Neutrophil (primary cell): ENCODE results near the gene MVB12B.
"Not testable (repeated sequence)": the region's sequence is repeated elsewhere in the genome, so short reads cannot be mapped to it uniquely, and the experiment has no call there.

ENCODE experiments used
- H3K27ac ChIP-seq: fragments of 200-600 bp; sonication (generic); 2 replicates; pipeline ENCODE4 v1.5.1; 2016; ENCODE audit warnings: mild to moderate bottlenecking, moderate library complexity
- H3K27me3 ChIP-seq: fragments of 200-600 bp; sonication (generic); 2 replicates; pipeline ENCODE4 v1.6.0; 2016; ENCODE audit warnings: mild to moderate bottlenecking
- H3K36me3 ChIP-seq: fragments of 200-600 bp; sonication (generic); 2 replicates; pipeline ENCODE4 v1.5.1; 2017
- H3K4me1 ChIP-seq, 2 experiments: fragments of 200-600 bp in 1 of 2; sonication (generic) in 1 of 2; 1 replicate in 1 of 2; 2 replicates in 1 of 2; pipeline versions ENCODE4 v1.5.1 to v1.6.1; 2013 to 2016; ENCODE audit warnings: low read depth in 1 of 2, low read length in 1 of 2, mild to moderate bottlenecking in 1 of 2, moderate library complexity in 1 of 2; ENCODE audit not compliant: control insufficient read depth in 1 of 2, insufficient read depth in 1 of 2
- H3K4me3 ChIP-seq, 2 experiments: fragments of 200-600 bp in 1 of 2; sonication (generic) in 1 of 2; 1 replicate in 1 of 2; 2 replicates in 1 of 2; pipeline ENCODE4 v1.5.1; 2013 to 2016; ENCODE audit warnings: low read depth in 1 of 2, low read length in 1 of 2, mild to moderate bottlenecking in 1 of 2, moderate library complexity in 1 of 2
- H3K9me3 ChIP-seq: fragments of 200-600 bp; sonication (generic); 2 replicates; pipeline ENCODE4 v1.5.1; 2016
- CTCF ChIP-seq: fragments of 200-600 bp; sonication (generic); IDR thresholded peaks from 2 replicates; pipeline ENCODE4 v1.5.1; 2016; ENCODE audit warnings: antibody characterized with exemption

MVB12B gene

GRCh38 chr9:126549246-126550006 lies 222.8 kb downstream of the MVB12B start:
- H3K27me3 ChIP-seq = no peaks in the 10 kb centered on the region
- no peak overlapping the region for H3K27ac ChIP-seq
- no peak overlapping the region for H3K4me3 ChIP-seq
- no peaks in the 10 kb centered on the region for H3K9me3 ChIP-seq
- H3K4me1 ChIP-seq = no peaks in the 10 kb centered on the region
- no peaks in the 10 kb centered on the region for H3K36me3 ChIP-seq
- no peak for TF ChIP-seq CTCF

DNA sequence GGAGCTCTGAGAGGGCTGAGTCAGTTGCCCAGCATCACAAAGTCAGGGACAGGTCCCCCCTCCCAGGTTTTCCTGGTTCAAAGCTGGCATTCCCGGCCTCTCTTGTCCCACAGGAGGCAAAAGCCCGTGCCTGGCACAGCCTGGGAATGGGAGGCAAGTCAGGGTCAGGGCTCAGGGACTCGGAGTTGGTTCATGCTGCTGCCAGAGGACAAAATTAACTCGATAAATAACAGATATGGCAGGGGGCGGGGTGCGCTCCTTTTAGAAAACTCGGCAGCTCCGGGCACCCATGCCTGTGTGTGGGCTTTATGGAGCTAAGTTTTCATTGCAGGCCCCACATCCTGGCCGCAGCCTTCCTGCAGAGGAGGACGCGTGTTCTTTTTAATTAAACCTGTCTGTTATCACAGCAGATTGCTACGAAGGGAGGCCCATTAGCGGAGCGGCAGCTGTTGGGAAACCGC lies 224.3 kb downstream of the MVB12B start:
- Histone ChIP-seq H3K27me3 (no peaks in the 10 kb centered on the region), H3K9me3 (no peaks in the 10 kb centered on the region), H3K27ac (no peak overlapping the region), H3K4me3 (no peak overlapping the region), H3K4me1 (no peaks in the 10 kb centered on the region), H3K36me3 (no peaks in the 10 kb centered on the region)
- no peak for TF ChIP-seq CTCF

DNA sequence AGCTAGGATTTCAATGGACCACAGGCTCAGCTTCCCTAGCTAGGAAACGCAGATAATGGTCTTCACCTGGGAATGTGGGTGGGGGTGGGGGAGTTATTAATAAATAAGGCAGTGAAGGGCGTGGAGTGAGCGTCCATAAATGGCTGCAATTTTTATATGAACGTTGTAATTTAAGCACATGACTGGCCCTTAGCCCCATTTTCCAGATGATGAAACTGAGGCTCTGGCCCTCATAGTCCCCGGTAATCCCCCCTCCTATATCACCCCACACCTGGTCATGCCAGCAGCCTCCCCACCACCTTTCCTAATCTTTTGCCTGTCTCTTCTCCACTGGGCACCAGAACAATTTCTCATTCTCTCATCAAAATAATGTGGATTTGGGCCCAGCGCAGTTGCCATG lies 225.2 kb downstream of the MVB12B start:
- no peak for TF ChIP-seq CTCF
- Histone ChIP-seq H3K36me3 (no peaks in the 10 kb centered on the region), H3K9me3 (no peaks in the 10 kb centered on the region), H3K4me1 (no peaks in the 10 kb centered on the region), H3K4me3 (no peak overlapping the region), H3K27ac (no peak overlapping the region), H3K27me3 (no peaks in the 10 kb centered on the region)

DNA sequence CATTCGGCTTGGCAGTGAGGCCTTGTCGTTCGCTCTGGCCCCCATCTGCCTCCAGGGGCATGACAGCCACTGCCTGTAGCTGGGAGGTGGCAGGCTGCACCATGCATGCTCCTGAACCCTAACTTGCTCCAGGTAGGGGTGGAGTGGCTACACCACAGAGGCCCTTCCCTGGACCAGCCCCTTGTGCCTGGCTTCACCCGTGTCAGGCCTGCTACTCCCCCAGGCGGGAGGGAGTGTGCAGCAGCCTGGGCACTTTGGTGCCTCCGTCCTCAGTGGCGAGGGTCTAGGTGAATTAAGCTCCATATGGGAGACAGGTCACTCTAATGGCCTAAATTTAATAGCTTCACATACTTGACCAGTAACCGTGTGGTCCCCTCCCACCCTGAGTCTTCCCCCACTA lies 227.7 kb downstream of the MVB12B start:
- Histone ChIP-seq H3K9me3 (no peaks in the 10 kb centered on the region), H3K4me3 (no peak overlapping the region), H3K4me1 (no peaks in the 10 kb centered on the region), H3K27ac (no peak overlapping the region), H3K27me3 (no peaks in the 10 kb centered on the region), H3K36me3 (no peaks in the 10 kb centered on the region)
- no peak for TF ChIP-seq CTCF

GRCh38 chr9:126555421-126555820 lies 228.8 kb downstream of the MVB12B start:
- H3K27me3 ChIP-seq, H3K36me3 ChIP-seq, H3K27ac ChIP-seq, H3K4me3 ChIP-seq, H3K4me1 ChIP-seq, H3K9me3 ChIP-seq: not testable (repeated sequence)
